ENCODE results near the gene RAB11B. TPM values are rescaled to one million over a fixed set of nuclear protein-coding genes. Genes with fewer than 3 reads are reported as not detected.

The RAB11B gene
- total and polyA plus RNA-seq, 2 of the 13 experiments (the other 11 are each of a cell fraction or from before 2014, with no cell fraction given) = 6.0 to 28.4 TPM

- no peak for TF ChIP-seq EHMT2 (IDR thresholded peaks at IDR 0.05; ENCODE audit: borderline replicate concordance, low read depth, low read length)
- no peak for TF ChIP-seq ZNF674 (CRISPR knock-in tag; IDR thresholded peaks at IDR 0.05; ENCODE audit: low read depth)
- peak; percentile 71 for TF ChIP-seq SAP130 (CRISPR knock-in tag; IDR thresholded peaks at IDR 0.05; ENCODE audit: low read depth)
- no peak for TF ChIP-seq ZNF720 (CRISPR knock-in tag; IDR thresholded peaks at IDR 0.05)
- no peak for TF ChIP-seq MTF1 (CRISPR knock-in tag; IDR thresholded peaks at IDR 0.05)
- peak; percentile 25; the same call in 1 of the 2 replicates for TF ChIP-seq MYNN (CRISPR knock-in tag; IDR thresholded peaks at IDR 0.05; ENCODE audit: low read depth)
- TF ChIP-seq LCORL (IDR thresholded peaks at IDR 0.05) = no peak
- TF ChIP-seq LCORL (CRISPR knock-in tag; IDR thresholded peaks at IDR 0.05) = peak; percentile 64; the same call in 1 of the 2 replicates
- TF ChIP-seq THAP11 (CRISPR knock-in tag; IDR thresholded peaks at IDR 0.05) = 0 out of 2 replicates have a peak, but pooled peaks have one; percentile 26
- peak; percentile 81 for TF ChIP-seq SMYD3 (CRISPR knock-in tag; IDR thresholded peaks at IDR 0.05)
- peak; percentile 75; the same call in 1 of the 2 replicates for TF ChIP-seq RCOR2 (CRISPR knock-in tag; IDR thresholded peaks at IDR 0.05)
- peak; percentile 61; the same call in 1 of the 2 replicates for TF ChIP-seq POGK (CRISPR knock-in tag; conservative IDR thresholded peaks at IDR 0.05)
- peak; percentile 30; the same call in 1 of the 2 replicates for TF ChIP-seq NCOA2 (CRISPR knock-in tag; IDR thresholded peaks at IDR 0.05)
- TF ChIP-seq ZNF280D (CRISPR knock-in tag; IDR thresholded peaks at IDR 0.05) = 0 out of 2 replicates have a peak, but pooled peaks have one; percentile 25
- TF ChIP-seq SOX13 (IDR thresholded peaks at IDR 0.05) = no peak
- TF ChIP-seq SOX13 (CRISPR knock-in tag; conservative IDR thresholded peaks at IDR 0.05 in 1 of 2, IDR thresholded peaks at IDR 0.05 in 1 of 2) = peak in 1 of 2 experiments; percentile 53; a peak in 1 of 4 replicates
- 0 out of 2 replicates have a peak, but pooled peaks have one; percentile 33 for TF ChIP-seq ISL2 (CRISPR knock-in tag; IDR thresholded peaks at IDR 0.05)
- TF ChIP-seq ZNF496 (CRISPR knock-in tag; IDR thresholded peaks at IDR 0.05; ENCODE audit: insufficient replicate concordance) = no peak
- no peak for TF ChIP-seq ZNF44 (CRISPR knock-in tag; IDR thresholded peaks at IDR 0.05)
- no peak for TF ChIP-seq MIER3 (CRISPR knock-in tag; IDR thresholded peaks at IDR 0.05; ENCODE audit: borderline replicate concordance)
- peak; percentile 55; the same call in 1 of the 2 replicates for TF ChIP-seq CHD4 (IDR thresholded peaks at IDR 0.05; ENCODE audit: borderline replicate concordance, low read length)
- TF ChIP-seq SALL1 (CRISPR knock-in tag; IDR thresholded peaks at IDR 0.05) = peak; percentile 17; the same call in 1 of the 2 replicates
- peak; percentile 48; the same call in 1 of the 2 replicates for TF ChIP-seq ZBTB34 (CRISPR knock-in tag; IDR thresholded peaks at IDR 0.05)
- 0 out of 2 replicates have a peak, but pooled peaks have one; percentile 5 for TF ChIP-seq ZNF12 (CRISPR knock-in tag; IDR thresholded peaks at IDR 0.05)
These were observed 31.6 kb downstream of the RAB11B start (continued) for GRCh38 chr19:8421484-8422461.
